ENCODE measurements around the gene CAPRIN1.

The CAPRIN1 gene

DNA sequence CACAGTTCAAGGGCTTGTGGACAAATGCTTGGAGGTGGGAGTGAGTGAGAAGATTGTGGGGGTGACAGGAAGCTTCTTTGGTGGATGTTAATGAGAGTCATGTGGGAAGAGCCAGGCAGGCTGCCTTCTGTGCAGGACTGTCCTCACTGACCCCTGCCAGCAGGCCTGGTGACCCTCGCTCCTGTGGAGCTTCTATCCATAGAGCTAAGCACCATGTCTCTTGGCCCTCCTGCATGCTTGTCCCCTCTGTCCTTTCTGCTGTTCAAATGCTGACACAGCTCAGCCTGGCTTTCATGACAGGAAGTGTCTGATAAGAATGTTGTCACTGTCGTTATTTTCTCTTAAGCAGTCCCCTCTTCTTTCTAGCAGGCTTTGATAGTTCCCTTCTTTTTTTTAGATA is 91.5 kb downstream of the CAPRIN1 start:
- no peak overlapping the region for H3K4me3 ChIP-seq (replicated peaks; ENCODE audit: insufficient read depth, low read length)
- H3K27me3 ChIP-seq (ENCODE audit: insufficient read depth, poor library complexity, severe bottlenecking), result no peaks in the 10 kb centered on the region
- TF ChIP-seq GABPA (IDR thresholded peaks at IDR 0.05; ENCODE audit: low read depth) (no peak), POLR2AphosphoS5 (IDR thresholded peaks at IDR 0.05; ENCODE audit: low read depth) (no peak), SPI1 (IDR thresholded peaks at IDR 0.05; ENCODE audit: borderline replicate concordance, low read depth) (no peak)
- TF ChIP-seq, protein P1, sequence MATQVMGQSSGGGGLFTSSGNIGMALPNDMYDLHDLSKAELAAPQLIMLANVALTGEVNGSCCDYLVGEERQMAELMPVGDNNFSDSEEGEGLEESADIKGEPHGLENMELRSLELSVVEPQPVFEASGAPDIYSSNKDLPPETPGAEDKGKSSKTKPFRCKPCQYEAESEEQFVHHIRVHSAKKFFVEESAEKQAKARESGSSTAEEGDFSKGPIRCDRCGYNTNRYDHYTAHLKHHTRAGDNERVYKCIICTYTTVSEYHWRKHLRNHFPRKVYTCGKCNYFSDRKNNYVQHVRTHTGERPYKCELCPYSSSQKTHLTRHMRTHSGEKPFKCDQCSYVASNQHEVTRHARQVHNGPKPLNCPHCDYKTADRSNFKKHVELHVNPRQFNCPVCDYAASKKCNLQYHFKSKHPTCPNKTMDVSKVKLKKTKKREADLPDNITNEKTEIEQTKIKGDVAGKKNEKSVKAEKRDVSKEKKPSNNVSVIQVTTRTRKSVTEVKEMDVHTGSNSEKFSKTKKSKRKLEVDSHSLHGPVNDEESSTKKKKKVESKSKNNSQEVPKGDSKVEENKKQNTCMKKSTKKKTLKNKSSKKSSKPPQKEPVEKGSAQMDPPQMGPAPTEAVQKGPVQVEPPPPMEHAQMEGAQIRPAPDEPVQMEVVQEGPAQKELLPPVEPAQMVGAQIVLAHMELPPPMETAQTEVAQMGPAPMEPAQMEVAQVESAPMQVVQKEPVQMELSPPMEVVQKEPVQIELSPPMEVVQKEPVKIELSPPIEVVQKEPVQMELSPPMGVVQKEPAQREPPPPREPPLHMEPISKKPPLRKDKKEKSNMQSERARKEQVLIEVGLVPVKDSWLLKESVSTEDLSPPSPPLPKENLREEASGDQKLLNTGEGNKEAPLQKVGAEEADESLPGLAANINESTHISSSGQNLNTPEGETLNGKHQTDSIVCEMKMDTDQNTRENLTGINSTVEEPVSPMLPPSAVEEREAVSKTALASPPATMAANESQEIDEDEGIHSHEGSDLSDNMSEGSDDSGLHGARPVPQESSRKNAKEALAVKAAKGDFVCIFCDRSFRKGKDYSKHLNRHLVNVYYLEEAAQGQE (IDR thresholded peaks at IDR 0.05; ENCODE audit: insufficient replicate concordance, low read depth), result no peak
- TF ChIP-seq, protein P2, sequence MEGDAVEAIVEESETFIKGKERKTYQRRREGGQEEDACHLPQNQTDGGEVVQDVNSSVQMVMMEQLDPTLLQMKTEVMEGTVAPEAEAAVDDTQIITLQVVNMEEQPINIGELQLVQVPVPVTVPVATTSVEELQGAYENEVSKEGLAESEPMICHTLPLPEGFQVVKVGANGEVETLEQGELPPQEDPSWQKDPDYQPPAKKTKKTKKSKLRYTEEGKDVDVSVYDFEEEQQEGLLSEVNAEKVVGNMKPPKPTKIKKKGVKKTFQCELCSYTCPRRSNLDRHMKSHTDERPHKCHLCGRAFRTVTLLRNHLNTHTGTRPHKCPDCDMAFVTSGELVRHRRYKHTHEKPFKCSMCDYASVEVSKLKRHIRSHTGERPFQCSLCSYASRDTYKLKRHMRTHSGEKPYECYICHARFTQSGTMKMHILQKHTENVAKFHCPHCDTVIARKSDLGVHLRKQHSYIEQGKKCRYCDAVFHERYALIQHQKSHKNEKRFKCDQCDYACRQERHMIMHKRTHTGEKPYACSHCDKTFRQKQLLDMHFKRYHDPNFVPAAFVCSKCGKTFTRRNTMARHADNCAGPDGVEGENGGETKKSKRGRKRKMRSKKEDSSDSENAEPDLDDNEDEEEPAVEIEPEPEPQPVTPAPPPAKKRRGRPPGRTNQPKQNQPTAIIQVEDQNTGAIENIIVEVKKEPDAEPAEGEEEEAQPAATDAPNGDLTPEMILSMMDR (IDR thresholded peaks at IDR 0.05; ENCODE audit: insufficient read depth, low read length), result no peak
- no peak for DNase-seq (ENCODE audit: low read depth in 1 of 2, low spot score in 1 of 2)
- no peak overlapping the region for H3K27ac ChIP-seq (replicated peaks)

DNA sequence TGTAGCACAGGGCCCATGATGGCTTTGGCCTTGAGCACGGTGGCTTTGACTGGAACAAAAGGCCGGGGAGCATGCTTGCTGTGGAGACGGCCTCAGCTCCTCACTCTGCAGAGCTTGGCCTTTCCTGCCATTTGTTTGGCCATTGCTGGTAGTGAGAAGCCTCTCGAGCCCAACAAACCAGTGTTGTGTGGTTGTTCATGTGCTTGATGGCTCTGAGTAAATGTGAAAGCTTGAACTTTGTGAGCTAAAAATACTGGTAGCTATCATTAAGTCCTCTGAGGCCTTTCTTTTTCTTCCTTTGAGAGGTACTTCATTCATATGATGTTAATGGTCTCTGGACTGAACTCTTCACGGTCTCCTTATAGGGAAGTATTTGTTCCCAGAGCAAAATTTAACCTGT is 93.5 kb downstream of the CAPRIN1 start:
- no peak for DNase-seq (ENCODE audit: low read depth in 1 of 2, low spot score in 1 of 2)
- no peak for TF ChIP-seq POLR2AphosphoS5 (IDR thresholded peaks at IDR 0.05; ENCODE audit: low read depth)
- TF ChIP-seq, protein P2 (IDR thresholded peaks at IDR 0.05; ENCODE audit: insufficient read depth, low read length), result no peak
- no peak for TF ChIP-seq GABPA (IDR thresholded peaks at IDR 0.05; ENCODE audit: low read depth)
- TF ChIP-seq SPI1 (IDR thresholded peaks at IDR 0.05; ENCODE audit: borderline replicate concordance, low read depth), result no peak
- TF ChIP-seq, protein P1 (IDR thresholded peaks at IDR 0.05; ENCODE audit: insufficient replicate concordance, low read depth), result no peak
- no peaks in the 10 kb centered on the region for H3K27me3 ChIP-seq (ENCODE audit: insufficient read depth, poor library complexity, severe bottlenecking)
- H3K27ac ChIP-seq (replicated peaks), result no peak overlapping the region
- no peak overlapping the region for H3K4me3 ChIP-seq (replicated peaks; ENCODE audit: insufficient read depth, low read length)

DNA sequence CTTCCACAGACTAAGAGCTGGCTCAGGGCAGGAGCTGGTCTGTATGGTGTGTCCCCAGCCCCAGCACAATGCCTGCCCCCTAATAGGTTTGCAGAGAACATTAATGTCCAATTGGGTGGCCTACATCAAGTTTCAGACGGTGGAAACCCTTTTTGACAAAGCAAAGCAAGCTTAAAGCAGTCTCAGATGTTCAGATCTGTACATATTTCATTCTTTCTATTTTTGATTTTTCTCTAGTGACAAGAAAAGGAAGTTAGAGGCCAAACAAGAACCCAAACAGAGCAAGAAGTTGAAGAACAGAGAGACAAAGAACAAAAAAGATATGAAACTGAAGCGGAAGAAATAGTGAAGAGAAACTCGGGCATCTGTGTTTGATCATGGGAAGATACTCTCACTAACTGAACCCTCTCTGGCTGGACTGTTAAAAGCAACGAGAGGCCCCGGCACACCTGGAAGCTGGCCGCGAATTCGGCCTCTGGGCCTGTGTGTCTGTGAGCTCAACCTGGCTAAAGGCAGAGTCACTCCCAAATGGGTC is 94.4 kb downstream of the CAPRIN1 start:
- H3K27ac ChIP-seq (replicated peaks), result no peak overlapping the region
- H3K4me3 ChIP-seq (replicated peaks; ENCODE audit: insufficient read depth, low read length), result no peak overlapping the region
- no peak for DNase-seq (ENCODE audit: low read depth in 1 of 2, low spot score in 1 of 2)
- no peaks in the 10 kb centered on the region for H3K27me3 ChIP-seq (ENCODE audit: insufficient read depth, poor library complexity, severe bottlenecking)
- TF ChIP-seq POLR2AphosphoS5 (IDR thresholded peaks at IDR 0.05; ENCODE audit: low read depth) (no peak), GABPA (IDR thresholded peaks at IDR 0.05; ENCODE audit: low read depth) (no peak), SPI1 (IDR thresholded peaks at IDR 0.05; ENCODE audit: borderline replicate concordance, low read depth) (no peak)
- TF ChIP-seq, protein P1 (IDR thresholded peaks at IDR 0.05; ENCODE audit: insufficient replicate concordance, low read depth), result no peak
- TF ChIP-seq, protein P2 (IDR thresholded peaks at IDR 0.05; ENCODE audit: insufficient read depth, low read length), result no peak

Measured in HL-60 (cell line).